ENCODE measurements around the gene LPP.

DNA sequence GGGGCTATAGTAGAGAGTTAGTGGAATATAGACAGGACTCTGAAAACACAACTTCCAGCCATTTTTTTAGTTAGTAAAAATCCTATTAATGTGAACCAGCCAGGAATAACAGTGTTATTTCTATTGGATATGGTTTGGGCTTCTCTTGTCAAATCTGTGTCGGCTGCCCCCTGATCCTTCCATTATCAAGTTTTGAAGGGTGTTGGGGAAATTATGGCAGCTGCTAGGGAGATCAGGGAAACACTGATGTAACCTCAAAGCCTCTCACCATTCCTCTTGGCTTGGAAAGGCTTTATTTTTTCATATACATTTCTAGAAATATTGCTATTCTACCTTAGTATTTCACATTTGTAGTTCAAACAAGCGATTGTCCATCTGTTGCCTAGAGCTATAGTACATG, 724.1 kb downstream of the LPP start:
- TF ChIP-seq CTCF (IDR thresholded peaks at IDR 0.05; ENCODE audit: low read length) (no peak), EZH2phosphoT487 (IDR thresholded peaks at IDR 0.05; ENCODE audit: low read length) (no peak), EZH2 (optimal IDR thresholded peaks at IDR 0.05; ENCODE audit: low read depth, low read length) (no peak)

Measured in MM.1S (cell line).